Measurements from ENCODE around the gene PSMD1.
A peak's percentile ranks its signal among the peaks of the same experiment; 100 is the strongest.
"Not testable (repeated sequence)": the region's sequence is repeated elsewhere in the genome, so short reads cannot be mapped to it uniquely, and the experiment has no call there.

The PSMD1 gene

GRCh38 chr2:231088754-231089153 lies 32.1 kb downstream of the PSMD1 start:
- no peak overlapping the region for H3K27ac ChIP-seq
- no peak for TF ChIP-seq CTCF (conservative IDR thresholded peaks at IDR 0.05)

GRCh38 chr2:231093933-231094332 lies 37.3 kb downstream of the PSMD1 start:
- H3K27ac ChIP-seq: no peak overlapping the region
- no peak for TF ChIP-seq CTCF (conservative IDR thresholded peaks at IDR 0.05)

GRCh38 chr2:231094736-231095346 lies 38.2 kb downstream of the PSMD1 start:
- no peak for TF ChIP-seq CTCF (conservative IDR thresholded peaks at IDR 0.05)
- no peak overlapping the region for H3K27ac ChIP-seq

GRCh38 chr2:231099918-231100317 lies 43.3 kb downstream of the PSMD1 start:
- no peak for TF ChIP-seq CTCF (conservative IDR thresholded peaks at IDR 0.05)
- H3K27ac ChIP-seq: no peak overlapping the region

GRCh38 chr2:231100321-231100720 lies 43.7 kb downstream of the PSMD1 start:
- not testable (repeated sequence) for H3K27ac ChIP-seq

GRCh38 chr2:231100990-231101389 lies 44.3 kb downstream of the PSMD1 start:
- no peak for TF ChIP-seq CTCF (conservative IDR thresholded peaks at IDR 0.05)
- no peak overlapping the region for H3K27ac ChIP-seq

GRCh38 chr2:231102772-231103171 lies 46.1 kb downstream of the PSMD1 start:
- TF ChIP-seq CTCF (conservative IDR thresholded peaks at IDR 0.05): no peak
- no peak overlapping the region for H3K27ac ChIP-seq

- no peak overlapping the region for H3K27ac ChIP-seq
- peak; percentile 93 for TF ChIP-seq CTCF (conservative IDR thresholded peaks at IDR 0.05)
Observed at GRCh38 chr2:231104115-231104713, 47.5 kb downstream of the PSMD1 start.

All from VCaP (cell line).